Calu3 (cell line): Measurements from ENCODE around the gene SLC44A5. TPM values are rescaled to one million over a fixed set of nuclear protein-coding genes. Genes with fewer than 3 reads are reported as not detected.
"Not testable (repeated sequence)": the region's sequence is repeated elsewhere in the genome, so short reads cannot be mapped to it uniquely, and the experiment has no call there.

Source experiments
- Bru-seq: library from RNA; stranded (reverse); fragments of 400-500 nt; gene quantifications from one replicate; lab custom pipeline; 2021; lab: Mats Ljungman, UMichigan
- BruChase-seq, 2 experiments: library from RNA; stranded (reverse); fragments of 400-500 nt; gene quantifications; one replicate each; lab custom pipeline; 2021; lab: Mats Ljungman, UMichigan
- BruUV-seq: library from RNA; stranded (reverse); fragments of 400-500 nt; replicated peaks from 2 replicates; lab custom pipeline; 2021; lab: Mats Ljungman, UMichigan
- CTCF ChIA-PET: fragments of 300-600 bp; sonication (Branson Sonifier 250); formaldehyde crosslinking; loops from one replicate; lab custom pipeline; 2022; ENCODE audit warnings: antibody characterized with exemption; lab: Charles Lee
- DNase-seq: peaks from one replicate; pipeline ENCODE4 v3.0.0; 2022
- H3K27ac Mint-ChIP-seq: one replicate; pipeline ENCODE4 v1.8.0; 2022; ENCODE audit warnings: mixed read lengths; ENCODE audit not compliant: unreplicated experiment
- H3K27me3 Mint-ChIP-seq: one replicate; pipeline ENCODE4 v1.8.0; 2022; ENCODE audit warnings: mixed read lengths; ENCODE audit not compliant: unreplicated experiment
- H3K36me3 Mint-ChIP-seq: one replicate; pipeline ENCODE4 v1.8.0; 2022; ENCODE audit warnings: mild to moderate bottlenecking, moderate library complexity, mixed read lengths; ENCODE audit not compliant: insufficient read depth, unreplicated experiment
- H3K4me1 Mint-ChIP-seq: one replicate; pipeline ENCODE4 v1.8.0; 2022; ENCODE audit warnings: mild to moderate bottlenecking, low read depth, mixed read lengths; ENCODE audit not compliant: unreplicated experiment
- H3K4me3 Mint-ChIP-seq: one replicate; pipeline ENCODE4 v1.8.0; 2022; ENCODE audit warnings: mild to moderate bottlenecking, low read depth, moderate library complexity, mixed read lengths; ENCODE audit not compliant: unreplicated experiment
- H3K9me3 Mint-ChIP-seq: one replicate; pipeline ENCODE4 v1.8.0; 2022; ENCODE audit warnings: low read depth, mixed read lengths; ENCODE audit not compliant: unreplicated experiment
- intact Hi-C: fragments of 100-400 bp; cut with micrococcal nuclease; formaldehyde crosslinking; loops from one replicate; pipeline ENCODE4 v1.10.0; 2022; ENCODE audit not compliant: unreplicated experiment
- long read RNA-seq: library from polyadenylated mRNA; stranded (forward); transcript quantifications from one replicate; pipeline ENCODE4 v2.0.0, GENCODE V29; 2022
- total RNA-seq: library from RNA; stranded (reverse); gene quantifications from 2 replicates; pipeline ENCODE4 v1.2.3, GENCODE V29; 2022
- TF ChIP-seq, protein P1 (sequence below): fragments of 200-600 bp; IDR thresholded peaks from one replicate; pipeline ENCODE4 v1.8.0; 2022; ENCODE audit warnings: antibody characterized with exemption; ENCODE audit not compliant: unreplicated experiment

Gene SLC44A5
- total RNA-seq = 5.0 and 5.8 TPM in 2 replicates
- Bru-seq, nascent RNA = percentile 42 among the genes with signal in this experiment
- percentile 36 among the genes with signal in this experiment for BruChase-seq, experiment 1, labeled RNA remaining after a 6-hour chase
- BruChase-seq, experiment 2, labeled RNA remaining after a 2-hour chase = percentile 37 among the genes with signal in this experiment
- long read RNA-seq, partial matches to known transcripts = 1 of 4 reads
- long read RNA-seq, other reads (novel, unspliced or antisense) = 3 of 4 reads

DNA sequence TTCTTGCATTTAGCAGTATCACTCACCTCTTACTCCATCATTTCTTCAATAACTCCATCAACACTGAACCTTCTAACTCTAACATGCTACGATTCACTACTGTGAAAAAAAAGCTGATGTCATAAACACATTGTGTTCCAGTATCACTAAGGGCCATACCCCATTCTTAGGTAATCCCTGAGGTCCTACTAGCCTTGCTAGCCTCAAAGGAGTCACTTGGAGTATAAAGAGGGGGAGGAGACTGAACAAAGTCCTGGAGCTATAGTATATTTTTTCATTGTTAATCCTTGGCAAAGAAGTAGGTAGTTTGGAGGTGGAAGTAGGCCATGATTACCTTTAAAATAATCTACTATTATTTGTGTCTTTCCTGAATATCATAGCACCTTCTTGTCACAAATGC lies at the start of gene SLC44A5:
TSS of gene SLC44A5 (minus strand) at position 101 of the 400 bp plus-strand sequence. CDS start 69,667 bp downstream, outside the sequence.
- H3K4me3 Mint-ChIP-seq = no peak within 1 kb of the TSS
- H3K9me3 Mint-ChIP-seq = peaks cover 4% of the 10 kb centered on the region
- intact Hi-C loops = no loop called here
- no peak for DNase-seq
- peaks cover 10% of the 10 kb centered on the region for H3K36me3 Mint-ChIP-seq
- no TSS peak for BruUV-seq
- H3K27ac Mint-ChIP-seq = no peak within 1 kb of the TSS
- H3K4me1 Mint-ChIP-seq = peaks cover 16% of the 10 kb centered on the region
- no peaks in the 10 kb centered on the region for H3K27me3 Mint-ChIP-seq
- CTCF ChIA-PET = interaction anchor here (0.6 kb wide), 1 partner anchor 58 kb away, joined by 9 read pairs; no protein-coding TSS in a partner anchor
- TF ChIP-seq, protein P1, sequence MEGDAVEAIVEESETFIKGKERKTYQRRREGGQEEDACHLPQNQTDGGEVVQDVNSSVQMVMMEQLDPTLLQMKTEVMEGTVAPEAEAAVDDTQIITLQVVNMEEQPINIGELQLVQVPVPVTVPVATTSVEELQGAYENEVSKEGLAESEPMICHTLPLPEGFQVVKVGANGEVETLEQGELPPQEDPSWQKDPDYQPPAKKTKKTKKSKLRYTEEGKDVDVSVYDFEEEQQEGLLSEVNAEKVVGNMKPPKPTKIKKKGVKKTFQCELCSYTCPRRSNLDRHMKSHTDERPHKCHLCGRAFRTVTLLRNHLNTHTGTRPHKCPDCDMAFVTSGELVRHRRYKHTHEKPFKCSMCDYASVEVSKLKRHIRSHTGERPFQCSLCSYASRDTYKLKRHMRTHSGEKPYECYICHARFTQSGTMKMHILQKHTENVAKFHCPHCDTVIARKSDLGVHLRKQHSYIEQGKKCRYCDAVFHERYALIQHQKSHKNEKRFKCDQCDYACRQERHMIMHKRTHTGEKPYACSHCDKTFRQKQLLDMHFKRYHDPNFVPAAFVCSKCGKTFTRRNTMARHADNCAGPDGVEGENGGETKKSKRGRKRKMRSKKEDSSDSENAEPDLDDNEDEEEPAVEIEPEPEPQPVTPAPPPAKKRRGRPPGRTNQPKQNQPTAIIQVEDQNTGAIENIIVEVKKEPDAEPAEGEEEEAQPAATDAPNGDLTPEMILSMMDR = no peak

DNA sequence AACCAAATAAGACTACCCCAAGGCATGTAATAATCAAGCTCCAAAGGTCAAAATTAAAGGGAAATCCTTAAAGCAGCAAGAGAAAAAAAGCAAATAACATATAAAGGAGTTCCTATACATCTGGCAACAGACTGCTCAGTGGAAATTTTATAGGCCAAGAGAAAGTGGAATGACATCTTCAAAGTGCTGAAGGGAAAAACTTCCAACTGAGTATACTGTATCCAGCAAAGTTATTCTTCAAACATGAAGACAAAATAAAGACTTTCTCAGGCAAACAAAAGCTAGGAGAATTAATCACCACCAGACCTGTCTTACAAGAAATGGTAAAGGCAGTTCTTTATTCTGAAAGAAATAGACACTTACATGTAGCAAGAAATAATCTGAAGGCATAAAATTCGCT lies 45.0 kb upstream of the SLC44A5 start:
- intact Hi-C loops = no loop called here
- no peak for DNase-seq
- Mint-ChIP-seq H3K4me1 (no peaks in the 10 kb centered on the region), H3K36me3 (no peaks in the 10 kb centered on the region), H3K4me3 (no peak overlapping the region), H3K27ac (no peak overlapping the region), H3K27me3 (no peaks in the 10 kb centered on the region), H3K9me3 (peaks cover 2% of the 10 kb centered on the region)
- TF ChIP-seq, protein P1 = no peak
- CTCF ChIA-PET = no interaction called here
- BruUV-seq = no TSS peak

DNA sequence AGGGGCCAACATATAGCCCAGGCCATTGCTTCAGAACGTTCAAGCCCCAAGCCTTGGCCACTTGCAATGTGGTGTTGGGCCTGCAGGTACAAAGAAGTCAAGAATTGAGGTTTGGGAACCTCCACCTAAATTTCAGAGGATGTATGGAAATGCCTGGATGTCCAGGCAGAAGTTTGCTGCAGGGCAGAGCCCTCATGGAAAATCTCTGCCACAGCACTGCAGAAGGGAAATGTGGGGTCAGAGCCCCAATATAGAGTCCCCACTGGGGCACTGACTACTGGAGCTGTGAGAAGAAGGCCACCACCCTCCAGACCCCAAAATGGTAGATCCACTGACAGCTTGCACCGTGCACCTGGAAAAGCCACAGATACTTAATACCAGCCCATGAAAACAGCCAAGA lies 36.3 kb upstream of the SLC44A5 start:
- intact Hi-C loops, H3K4me1 Mint-ChIP-seq, CTCF ChIA-PET, BruUV-seq, H3K27me3 Mint-ChIP-seq, H3K9me3 Mint-ChIP-seq, DNase-seq, H3K36me3 Mint-ChIP-seq, H3K27ac Mint-ChIP-seq, H3K4me3 Mint-ChIP-seq: not testable (repeated sequence)

DNA sequence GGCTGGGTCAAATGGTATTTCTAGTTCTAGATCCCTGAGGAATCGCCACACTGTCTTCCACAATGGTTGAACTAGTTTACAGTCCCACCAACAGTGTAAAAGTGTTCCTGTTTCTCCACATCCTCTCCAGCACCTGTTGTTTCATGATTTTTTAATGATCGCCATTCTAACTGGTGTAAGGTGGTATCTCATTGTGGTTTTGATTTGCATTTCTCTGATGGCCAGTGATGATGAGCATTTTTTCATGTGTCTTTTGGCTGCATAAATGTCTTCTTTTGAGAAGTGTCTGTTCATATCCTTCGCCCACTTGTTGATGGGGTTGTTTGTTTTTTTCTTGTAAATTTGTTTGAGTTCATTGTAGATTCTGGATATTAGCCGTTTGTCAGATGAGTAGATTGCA lies 34.2 kb upstream of the SLC44A5 start:
- H3K27ac Mint-ChIP-seq, intact Hi-C loops, H3K4me3 Mint-ChIP-seq, CTCF ChIA-PET, H3K4me1 Mint-ChIP-seq, DNase-seq, H3K27me3 Mint-ChIP-seq, BruUV-seq, H3K9me3 Mint-ChIP-seq, H3K36me3 Mint-ChIP-seq: not testable (repeated sequence)

DNA sequence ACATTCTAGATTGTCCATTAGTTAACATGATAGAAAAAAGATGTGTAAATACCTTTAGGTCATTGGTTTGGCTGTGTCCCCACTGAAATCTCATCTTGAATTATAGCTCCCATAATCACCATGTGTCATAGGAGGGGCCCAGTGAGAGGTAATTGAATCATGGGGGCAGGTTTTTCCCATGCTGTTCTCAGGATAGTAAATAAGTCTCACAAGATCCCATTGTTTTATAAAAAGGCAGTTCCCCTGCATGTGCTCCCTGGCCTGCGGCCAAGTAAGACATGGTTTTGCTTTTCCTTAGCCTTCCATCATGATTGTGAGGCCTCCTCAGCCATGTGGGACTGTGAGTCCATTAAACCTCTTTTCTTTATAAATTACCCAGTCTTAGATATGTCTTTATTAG lies 32.5 kb upstream of the SLC44A5 start:
- Mint-ChIP-seq H3K27ac (no peak overlapping the region), H3K36me3 (no peaks in the 10 kb centered on the region), H3K4me1 (no peaks in the 10 kb centered on the region), H3K27me3 (no peaks in the 10 kb centered on the region), H3K9me3 (peaks cover 2% of the 10 kb centered on the region), H3K4me3 (no peak overlapping the region)
- TF ChIP-seq, protein P1 = no peak
- peak; percentile 15 for DNase-seq
- CTCF ChIA-PET = no interaction called here
- intact Hi-C loops = no loop called here
- no TSS peak for BruUV-seq
